ENCODE measurements around the gene PTPN20. TPM values are rescaled to one million over a fixed set of nuclear protein-coding genes. Genes with fewer than 3 reads are reported as not detected.

The PTPN20 gene
- total RNA-seq, 1 experiment from 2014 or later, result not detected

DNA sequence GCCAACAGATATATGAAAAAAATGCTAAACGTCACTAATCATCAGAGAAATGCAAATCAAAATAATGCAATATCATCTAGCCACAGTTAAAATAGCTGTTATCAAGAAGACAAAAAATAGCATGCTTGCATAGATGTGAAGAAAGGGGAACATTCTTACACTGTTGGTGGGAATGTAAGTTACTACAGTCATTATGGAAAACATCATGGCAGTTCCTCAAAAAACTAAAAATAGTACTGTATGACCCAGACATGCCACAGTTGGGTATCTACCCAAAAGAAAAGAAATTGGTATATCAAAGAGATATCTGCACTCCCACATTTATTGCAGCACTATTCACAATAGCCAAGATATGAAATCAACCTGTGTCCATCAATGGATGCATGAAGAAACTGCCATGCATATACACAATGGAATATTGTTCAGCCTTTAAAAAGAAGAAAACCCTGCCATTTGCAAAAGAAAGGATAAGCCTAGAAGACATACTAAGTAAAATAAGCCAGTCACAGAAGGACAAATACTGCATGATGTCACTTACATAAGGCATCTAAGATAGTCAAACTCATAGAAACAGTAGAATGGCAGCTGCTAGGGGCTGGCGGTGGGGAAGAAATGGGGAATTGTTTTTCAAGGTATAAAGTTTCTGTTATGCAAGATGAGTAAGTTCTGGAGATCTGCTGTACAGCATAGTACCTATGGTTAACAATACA is 107.0 kb downstream of the PTPN20 start:
- Mint-ChIP-seq H3K4me1 (no peaks in the 10 kb centered on the region), H3K9me3 (no peaks in the 10 kb centered on the region), H3K27ac (no peak overlapping the region), H3K27me3 (ENCODE audit: low read depth) (no peaks in the 10 kb centered on the region; the same call in 1 of the 2 replicates), H3K4me3 (no peak overlapping the region), H3K36me3 (ENCODE audit: insufficient read depth in 1 of 3, low read depth in 3 of 3) (no peaks in the 10 kb centered on the region)
- Histone ChIP-seq H3K18ac (ENCODE audit: insufficient read length, low read depth, low read length) (no peak overlapping the region), H3K4me1 (ENCODE audit: insufficient read depth, low read length) (no peaks in the 10 kb centered on the region), H3K27ac (ENCODE audit: insufficient read length, low read depth, low read length) (no peak overlapping the region), H2AK5ac (ENCODE audit: insufficient read length, low read length) (no peak overlapping the region), H3K14ac (ENCODE audit: insufficient read depth, low read length) (no peak overlapping the region), H3K79me2 (ENCODE audit: insufficient read depth, low read length) (no peaks in the 10 kb centered on the region), H3K27me3 (ENCODE audit: insufficient read depth, low read length) (no peaks in the 10 kb centered on the region), H3K9me3 (ENCODE audit: control insufficient read depth, low read depth, low read length) (no peaks in the 10 kb centered on the region), H3K9ac (ENCODE audit: extremely low read depth, insufficient read length, low read length) (no peak overlapping the region), H2AFZ (ENCODE audit: low read length) (no peak overlapping the region), H3K4ac (ENCODE audit: low read depth, low read length) (no peak overlapping the region), H4K91ac (ENCODE audit: insufficient read length, low read depth, low read length) (no peak overlapping the region), H3T11ph (ENCODE audit: low read length) (no peak overlapping the region), H2BK15ac (ENCODE audit: low read depth, low read length) (no peak overlapping the region), H3K79me1 (ENCODE audit: insufficient read depth, low read depth, low read length, poor library complexity, severe bottlenecking) (no peaks in the 10 kb centered on the region), H2BK12ac (ENCODE audit: insufficient read length, low read depth, low read length) (no peak overlapping the region), H4K20me1 (ENCODE audit: control insufficient read depth, insufficient read depth, insufficient read length) (no peaks in the 10 kb centered on the region), H3K56ac (ENCODE audit: insufficient read length, low read depth, low read length) (no peak overlapping the region), H2BK5ac (ENCODE audit: insufficient read length, low read length) (no peak overlapping the region), H3K23ac (ENCODE audit: insufficient read length, low read depth, low read length) (no peak overlapping the region), H3K4me2 (ENCODE audit: insufficient read depth, insufficient read length, low read length) (no peak overlapping the region), H2BK120ac (ENCODE audit: low read depth, low read length, poor library complexity, severe bottlenecking) (no peak overlapping the region), H4K8ac (replicated peaks; ENCODE audit: insufficient read length, low read depth, low read length) (no peak overlapping the region), H4K5ac (ENCODE audit: insufficient read length, low read depth, low read length) (no peak overlapping the region), H3K23me2 (ENCODE audit: insufficient read length, low read depth, low read length, poor library complexity, severe bottlenecking) (no peaks in the 10 kb centered on the region), H2BK20ac (ENCODE audit: low read depth, low read length, poor library complexity, severe bottlenecking) (no peak overlapping the region)
- TF ChIP-seq, protein P1, sequence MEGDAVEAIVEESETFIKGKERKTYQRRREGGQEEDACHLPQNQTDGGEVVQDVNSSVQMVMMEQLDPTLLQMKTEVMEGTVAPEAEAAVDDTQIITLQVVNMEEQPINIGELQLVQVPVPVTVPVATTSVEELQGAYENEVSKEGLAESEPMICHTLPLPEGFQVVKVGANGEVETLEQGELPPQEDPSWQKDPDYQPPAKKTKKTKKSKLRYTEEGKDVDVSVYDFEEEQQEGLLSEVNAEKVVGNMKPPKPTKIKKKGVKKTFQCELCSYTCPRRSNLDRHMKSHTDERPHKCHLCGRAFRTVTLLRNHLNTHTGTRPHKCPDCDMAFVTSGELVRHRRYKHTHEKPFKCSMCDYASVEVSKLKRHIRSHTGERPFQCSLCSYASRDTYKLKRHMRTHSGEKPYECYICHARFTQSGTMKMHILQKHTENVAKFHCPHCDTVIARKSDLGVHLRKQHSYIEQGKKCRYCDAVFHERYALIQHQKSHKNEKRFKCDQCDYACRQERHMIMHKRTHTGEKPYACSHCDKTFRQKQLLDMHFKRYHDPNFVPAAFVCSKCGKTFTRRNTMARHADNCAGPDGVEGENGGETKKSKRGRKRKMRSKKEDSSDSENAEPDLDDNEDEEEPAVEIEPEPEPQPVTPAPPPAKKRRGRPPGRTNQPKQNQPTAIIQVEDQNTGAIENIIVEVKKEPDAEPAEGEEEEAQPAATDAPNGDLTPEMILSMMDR (conservative IDR thresholded peaks at IDR 0.05), result no peak
- no CpG with 5 or more reads among the region's 2 CpGs for WGBS (ENCODE audit: extremely low coverage, insufficient read length, low lambda C conversion rate)
- no peak for DNase-seq

All from H9 (cell line).